NCI-H2196 treated with DMSO at 0.1 percent for 48 hours (cell line): Measurements from ENCODE around the gene GRK5.

Experiments
- DNase-seq: peaks from one replicate; lab custom pipeline; 2025; ENCODE audit not compliant: unreplicated experiment; lab: John Stamatoyannopoulos, UW

The GRK5 gene

GRCh38 chr10:119470920-119471702 is 263.7 kb downstream of the GRK5 start:
- no peak for DNase-seq

- no peak for DNase-seq
Measured at GRCh38 chr10:119473771-119474170, 266.4 kb downstream of the GRK5 start.

GRCh38 chr10:119474606-119475005 is 267.2 kb downstream of the GRK5 start:
- no peak for DNase-seq

GRCh38 chr10:119477444-119477843 is 270.1 kb downstream of the GRK5 start:
- DNase-seq = no peak

GRCh38 chr10:119478111-119478802 is 270.9 kb downstream of the GRK5 start:
- DNase-seq = no peak

- DNase-seq = no peak
Measured at GRCh38 chr10:119478811-119479341, 271.5 kb downstream of the GRK5 start.

- no peak for DNase-seq
Measured at GRCh38 chr10:119479532-119479931, 272.2 kb downstream of the GRK5 start.

- peak; percentile 3 for DNase-seq
Measured at GRCh38 chr10:119480667-119481066, 273.3 kb downstream of the GRK5 start.

GRCh38 chr10:119481781-119482426 is 274.5 kb downstream of the GRK5 start:
- DNase-seq = no peak

GRCh38 chr10:119483001-119483400 is 275.6 kb downstream of the GRK5 start:
- DNase-seq = no peak

GRCh38 chr10:119483839-119484238 is 276.5 kb downstream of the GRK5 start:
- no peak for DNase-seq

GRCh38 chr10:119488675-119489074 is 281.3 kb downstream of the GRK5 start:
- no peak for DNase-seq

- no peak for DNase-seq
Measured at GRCh38 chr10:119489991-119490326, 282.6 kb downstream of the GRK5 start.

- no peak for DNase-seq
Measured at GRCh38 chr10:119491966-119492757, 284.8 kb downstream of the GRK5 start.

GRCh38 chr10:119493155-119493554 is 285.8 kb downstream of the GRK5 start:
- DNase-seq = no peak

- DNase-seq = no peak
Measured at GRCh38 chr10:119494236-119495020, 287.1 kb downstream of the GRK5 start.

GRCh38 chr10:119495021-119495505 is 287.7 kb downstream of the GRK5 start:
- DNase-seq = no peak

GRCh38 chr10:119495545-119495944 is 288.2 kb downstream of the GRK5 start:
- DNase-seq = no peak

GRCh38 chr10:119496273-119496672 is 288.9 kb downstream of the GRK5 start:
- DNase-seq = no peak

- no peak for DNase-seq
Measured at GRCh38 chr10:119497243-119497642, 289.9 kb downstream of the GRK5 start.
